Measurements from ENCODE around the gene RELN. TPM values are rescaled to one million over a fixed set of nuclear protein-coding genes. Genes with fewer than 3 reads are reported as not detected.

RELN gene
- total and polyA plus RNA-seq, 2 donors (not counting 1 experiment from before 2014, with no cell fraction given), result 0.33 to 31.8 TPM

DNA sequence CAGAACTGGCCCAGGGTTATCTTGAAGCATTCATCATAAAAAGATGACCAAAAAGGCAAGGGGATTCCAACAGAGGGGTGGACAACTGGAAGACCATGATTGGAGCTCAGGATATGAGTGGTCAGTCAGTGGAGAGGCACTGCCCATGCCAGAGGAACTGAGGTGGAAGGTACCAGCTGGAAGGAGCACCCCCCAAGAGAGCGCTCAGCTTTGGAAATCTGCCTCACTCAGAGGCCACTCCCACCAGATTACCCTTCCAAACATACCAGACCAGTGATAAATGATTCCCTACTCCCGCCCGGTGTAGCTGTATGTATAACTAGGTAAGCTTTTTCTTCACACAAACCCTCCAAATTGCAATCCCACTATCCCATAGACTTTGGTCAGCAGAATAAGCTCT lies 286.5 kb downstream of the RELN start:
- no peak overlapping the region for H3K9ac ChIP-seq (ENCODE audit: insufficient read depth, low read length)
- H4K20me1 ChIP-seq (ENCODE audit: control insufficient read depth, extremely low read depth, insufficient read depth, low read length), result no peaks in the 10 kb centered on the region
- H3K27ac ChIP-seq (ENCODE audit: insufficient read depth, low read length), result no peak overlapping the region
- H3K79me2 ChIP-seq (ENCODE audit: control insufficient read depth, insufficient read depth, low read length), result no peaks in the 10 kb centered on the region
- H3K9me3 ChIP-seq (ENCODE audit: control insufficient read depth, insufficient read depth, low read depth, low read length), result no peaks in the 10 kb centered on the region
- H2AFZ ChIP-seq (ENCODE audit: low read length), result no peak overlapping the region
- H3K4me2 ChIP-seq (ENCODE audit: extremely low read depth, insufficient read depth, low read length), result no peak overlapping the region
- no peak for DNase-seq (ENCODE audit: low read depth in 2 of 2)
- H3K4me1 ChIP-seq (ENCODE audit: control insufficient read depth, extremely low read depth, insufficient read depth, low read length), result no peaks in the 10 kb centered on the region
- TF ChIP-seq, protein P1, sequence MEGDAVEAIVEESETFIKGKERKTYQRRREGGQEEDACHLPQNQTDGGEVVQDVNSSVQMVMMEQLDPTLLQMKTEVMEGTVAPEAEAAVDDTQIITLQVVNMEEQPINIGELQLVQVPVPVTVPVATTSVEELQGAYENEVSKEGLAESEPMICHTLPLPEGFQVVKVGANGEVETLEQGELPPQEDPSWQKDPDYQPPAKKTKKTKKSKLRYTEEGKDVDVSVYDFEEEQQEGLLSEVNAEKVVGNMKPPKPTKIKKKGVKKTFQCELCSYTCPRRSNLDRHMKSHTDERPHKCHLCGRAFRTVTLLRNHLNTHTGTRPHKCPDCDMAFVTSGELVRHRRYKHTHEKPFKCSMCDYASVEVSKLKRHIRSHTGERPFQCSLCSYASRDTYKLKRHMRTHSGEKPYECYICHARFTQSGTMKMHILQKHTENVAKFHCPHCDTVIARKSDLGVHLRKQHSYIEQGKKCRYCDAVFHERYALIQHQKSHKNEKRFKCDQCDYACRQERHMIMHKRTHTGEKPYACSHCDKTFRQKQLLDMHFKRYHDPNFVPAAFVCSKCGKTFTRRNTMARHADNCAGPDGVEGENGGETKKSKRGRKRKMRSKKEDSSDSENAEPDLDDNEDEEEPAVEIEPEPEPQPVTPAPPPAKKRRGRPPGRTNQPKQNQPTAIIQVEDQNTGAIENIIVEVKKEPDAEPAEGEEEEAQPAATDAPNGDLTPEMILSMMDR (conservative IDR thresholded peaks at IDR 0.05 in 1 of 2, IDR thresholded peaks at IDR 0.05 in 1 of 2; ENCODE audit: low read depth in 1 of 2, low read length in 2 of 2), result no peak
- TF ChIP-seq EZH2 (IDR thresholded peaks at IDR 0.05; ENCODE audit: low read length, missing control alignments), result no peak
- H3K36me3 ChIP-seq (ENCODE audit: control insufficient read depth, insufficient read depth, low read length), result no peaks in the 10 kb centered on the region
- H3K4me3 ChIP-seq (replicated peaks in 1 of 4; ENCODE audit: control extremely low read depth in 1 of 4, insufficient read depth in 1 of 4, low read depth in 3 of 4, low read length in 4 of 4), result no peak overlapping the region
- no peaks in the 10 kb centered on the region for H3K27me3 ChIP-seq (ENCODE audit: control insufficient read depth, insufficient read depth, low read length)

DNA sequence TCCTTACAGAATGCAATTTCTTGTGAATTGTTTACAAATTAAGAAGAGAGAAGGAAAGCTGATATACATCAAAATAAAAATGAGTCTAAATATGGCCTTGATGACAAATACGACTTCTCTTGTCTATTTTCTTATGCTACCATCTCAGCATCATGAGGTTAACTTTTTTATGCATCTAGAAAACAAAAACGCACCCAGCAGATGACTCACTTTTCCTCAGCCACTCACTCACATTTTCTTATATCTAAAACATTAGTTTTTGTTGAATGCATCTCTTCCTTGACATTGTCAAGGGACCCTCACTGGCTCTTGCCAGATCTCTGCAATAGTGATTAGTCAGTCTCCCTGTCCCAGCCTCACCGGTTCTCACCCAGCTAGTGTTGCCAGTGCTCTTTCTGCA lies 287.0 kb downstream of the RELN start:
- H3K27me3 ChIP-seq (ENCODE audit: control insufficient read depth, insufficient read depth, low read length), result no peaks in the 10 kb centered on the region
- H4K20me1 ChIP-seq (ENCODE audit: control insufficient read depth, extremely low read depth, insufficient read depth, low read length), result no peaks in the 10 kb centered on the region
- H3K4me1 ChIP-seq (ENCODE audit: control insufficient read depth, extremely low read depth, insufficient read depth, low read length), result no peaks in the 10 kb centered on the region
- H3K4me2 ChIP-seq (ENCODE audit: extremely low read depth, insufficient read depth, low read length), result no peak overlapping the region
- no peak overlapping the region for H3K27ac ChIP-seq (ENCODE audit: insufficient read depth, low read length)
- H3K9me3 ChIP-seq (ENCODE audit: control insufficient read depth, insufficient read depth, low read depth, low read length), result no peaks in the 10 kb centered on the region
- H2AFZ ChIP-seq (ENCODE audit: low read length), result no peak overlapping the region
- no peak overlapping the region for H3K9ac ChIP-seq (ENCODE audit: insufficient read depth, low read length)
- H3K36me3 ChIP-seq (ENCODE audit: control insufficient read depth, insufficient read depth, low read length), result no peaks in the 10 kb centered on the region
- TF ChIP-seq EZH2 (IDR thresholded peaks at IDR 0.05; ENCODE audit: low read length, missing control alignments), result no peak
- TF ChIP-seq, protein P1 (conservative IDR thresholded peaks at IDR 0.05 in 1 of 2, IDR thresholded peaks at IDR 0.05 in 1 of 2; ENCODE audit: low read depth in 1 of 2, low read length in 2 of 2), result no peak
- no peak overlapping the region for H3K4me3 ChIP-seq (replicated peaks in 1 of 4; ENCODE audit: control extremely low read depth in 1 of 4, insufficient read depth in 1 of 4, low read depth in 3 of 4, low read length in 4 of 4)
- no peak for DNase-seq (ENCODE audit: low read depth in 2 of 2)
- no peaks in the 10 kb centered on the region for H3K79me2 ChIP-seq (ENCODE audit: control insufficient read depth, insufficient read depth, low read length)

DNA sequence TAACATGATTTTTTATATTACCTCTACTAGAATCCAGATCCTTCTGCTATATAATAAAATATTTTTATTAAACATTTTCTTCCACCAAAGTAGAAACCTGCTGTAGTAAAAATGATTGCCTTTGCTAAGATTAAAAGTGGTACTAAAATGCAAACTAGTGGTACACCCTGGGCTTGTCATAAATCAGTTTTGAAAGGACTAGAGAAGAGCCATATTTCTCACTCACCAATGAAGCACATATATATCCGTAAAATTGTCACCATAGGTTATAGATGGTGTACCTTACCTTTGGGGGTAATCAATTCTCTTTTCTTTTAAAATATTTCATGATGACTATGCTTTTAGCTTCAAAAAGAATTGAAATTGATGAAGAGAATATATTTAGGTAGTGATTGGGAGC lies 290.4 kb downstream of the RELN start:
- TF ChIP-seq EZH2 (IDR thresholded peaks at IDR 0.05; ENCODE audit: low read length, missing control alignments), result no peak
- TF ChIP-seq, protein P1 (conservative IDR thresholded peaks at IDR 0.05 in 1 of 2, IDR thresholded peaks at IDR 0.05 in 1 of 2; ENCODE audit: low read depth in 1 of 2, low read length in 2 of 2), result no peak
- H3K36me3 ChIP-seq (ENCODE audit: control insufficient read depth, insufficient read depth, low read length), result no peaks in the 10 kb centered on the region
- H3K4me1 ChIP-seq (ENCODE audit: control insufficient read depth, extremely low read depth, insufficient read depth, low read length), result no peaks in the 10 kb centered on the region
- no peaks in the 10 kb centered on the region for H4K20me1 ChIP-seq (ENCODE audit: control insufficient read depth, extremely low read depth, insufficient read depth, low read length)
- no peaks in the 10 kb centered on the region for H3K27me3 ChIP-seq (ENCODE audit: control insufficient read depth, insufficient read depth, low read length)
- DNase-seq (ENCODE audit: low read depth in 2 of 2), result no peak
- H3K9ac ChIP-seq (ENCODE audit: insufficient read depth, low read length), result no peak overlapping the region
- H3K9me3 ChIP-seq (ENCODE audit: control insufficient read depth, insufficient read depth, low read depth, low read length), result no peaks in the 10 kb centered on the region
- no peak overlapping the region for H3K4me3 ChIP-seq (replicated peaks in 1 of 4; ENCODE audit: control extremely low read depth in 1 of 4, insufficient read depth in 1 of 4, low read depth in 3 of 4, low read length in 4 of 4)
- H3K27ac ChIP-seq (ENCODE audit: insufficient read depth, low read length), result no peak overlapping the region
- H2AFZ ChIP-seq (ENCODE audit: low read length), result no peak overlapping the region
- H3K4me2 ChIP-seq (ENCODE audit: extremely low read depth, insufficient read depth, low read length), result no peak overlapping the region
- no peaks in the 10 kb centered on the region for H3K79me2 ChIP-seq (ENCODE audit: control insufficient read depth, insufficient read depth, low read length)

Measured in fibroblast of lung (primary cell).